ENCODE results near the gene RELT.

GRCh38 chr11:73387594-73388264 is 11.5 kb downstream of the RELT start:
- TF ChIP-seq POLR2A (IDR thresholded peaks at IDR 0.05): no peak
- TF ChIP-seq CTCF (IDR thresholded peaks at IDR 0.05): no peak

Data from upper lobe of left lung (tissue), 4 donors.